Measurements from ENCODE around the gene BCAR3. TPM values are rescaled to one million over a fixed set of nuclear protein-coding genes. Genes with fewer than 3 reads are reported as not detected.

Gene BCAR3
- total and polyA plus RNA-seq, 2 of the 4 experiments (the other 2 are of a cell fraction): 41.4 to 46.4 TPM

GRCh38 chr1:93667642-93668041 lies 14.0 kb downstream of the BCAR3 start:
- no peak for ATAC-seq (ENCODE audit: low read depth)
- POLR2A ChIA-PET (ENCODE audit: unreplicated experiment): no interaction called here

More at GRCh38 chr1:93667642-93668041, 14.0 kb downstream of the BCAR3 start:
- Histone ChIP-seq H3K4me2 (ENCODE audit: low read depth, low read length) (no peak overlapping the region), H3K18ac (ENCODE audit: low read depth, low read length) (0 out of 2 replicates have a peak overlapping the region, but pooled peaks have one; percentile 44), H3K9me1 (ENCODE audit: insufficient read depth, low read length) (peaks cover 52% of the 10 kb centered on the region), H3K27ac (ENCODE audit: insufficient read depth, low read length) (peak overlapping the region; percentile 37; the same call in 1 of the 2 replicates), H2BK20ac (ENCODE audit: low read depth, low read length) (0 out of 2 replicates have a peak overlapping the region, but pooled peaks have one; percentile 38), H2AK5ac (ENCODE audit: low read depth, low read length) (peak overlapping the region; percentile 71; the same call in 1 of the 2 replicates), H2BK120ac (ENCODE audit: low read depth, low read length) (no peak overlapping the region), H4K20me1 (ENCODE audit: insufficient read depth, low read length) (peaks cover 84% of the 10 kb centered on the region), H3K23ac (ENCODE audit: low read depth, low read length) (peak overlapping the region; percentile 64; the same call in 1 of the 2 replicates), H3K36me3 (ENCODE audit: control insufficient read depth, insufficient read depth, low read length) (peaks cover 26% of the 10 kb centered on the region), H4K5ac (ENCODE audit: low read depth, low read length) (peak overlapping the region; percentile 43; the same call in 1 of the 2 replicates), H3K14ac (replicated peaks; ENCODE audit: low read depth, low read length) (0 out of 2 replicates have a peak overlapping the region, but pooled peaks have one; percentile 46), H2BK15ac (ENCODE audit: low read depth, low read length) (no peak overlapping the region; the same call in 2 of the 3 replicates), H2BK5ac (ENCODE audit: low read depth, low read length, poor library complexity, severe bottlenecking) (no peak overlapping the region), H3K4me3 (ENCODE audit: insufficient read depth, low read depth, low read length) (no peak overlapping the region), H2AFZ (replicated peaks; ENCODE audit: low read length, poor library complexity) (no peak overlapping the region), H2AK9ac (replicated peaks; ENCODE audit: low read depth, low read length, poor library complexity) (no peak overlapping the region), H3K9me3 (ENCODE audit: control insufficient read depth, insufficient read depth, low read length) (no peaks in the 10 kb centered on the region), H3K9ac (ENCODE audit: low read depth, low read length) (no peak overlapping the region), H3K79me1 (ENCODE audit: low read depth in 1 of 2, low read length in 2 of 2) (peaks cover 35 to 85% of the 10 kb centered on the region in 2 experiments), H4K8ac (ENCODE audit: low read depth in 2 of 2, low read length in 2 of 2) (no peak overlapping the region), H4K91ac (ENCODE audit: insufficient read depth, low read depth, low read length) (no peak overlapping the region), H3K4me1 (ENCODE audit: control insufficient read depth, insufficient read depth, low read length) (peaks cover 56% of the 10 kb centered on the region), H3K56ac (ENCODE audit: extremely low read depth, insufficient read depth, low read length) (no peak overlapping the region), H3K27me3 (ENCODE audit: control insufficient read depth, insufficient read depth, low read length) (no peaks in the 10 kb centered on the region), H3K4ac (ENCODE audit: low read depth, low read length) (peak overlapping the region; percentile 63)
- DNase-seq: no peak
- in situ Hi-C loops (cut with MboI; ENCODE audit: low sequenced_read_pairs): no loop called here
- TF ChIP-seq RAD21 (IDR thresholded peaks at IDR 0.05; ENCODE audit: low read length): no peak
- TF ChIP-seq, protein P1, sequence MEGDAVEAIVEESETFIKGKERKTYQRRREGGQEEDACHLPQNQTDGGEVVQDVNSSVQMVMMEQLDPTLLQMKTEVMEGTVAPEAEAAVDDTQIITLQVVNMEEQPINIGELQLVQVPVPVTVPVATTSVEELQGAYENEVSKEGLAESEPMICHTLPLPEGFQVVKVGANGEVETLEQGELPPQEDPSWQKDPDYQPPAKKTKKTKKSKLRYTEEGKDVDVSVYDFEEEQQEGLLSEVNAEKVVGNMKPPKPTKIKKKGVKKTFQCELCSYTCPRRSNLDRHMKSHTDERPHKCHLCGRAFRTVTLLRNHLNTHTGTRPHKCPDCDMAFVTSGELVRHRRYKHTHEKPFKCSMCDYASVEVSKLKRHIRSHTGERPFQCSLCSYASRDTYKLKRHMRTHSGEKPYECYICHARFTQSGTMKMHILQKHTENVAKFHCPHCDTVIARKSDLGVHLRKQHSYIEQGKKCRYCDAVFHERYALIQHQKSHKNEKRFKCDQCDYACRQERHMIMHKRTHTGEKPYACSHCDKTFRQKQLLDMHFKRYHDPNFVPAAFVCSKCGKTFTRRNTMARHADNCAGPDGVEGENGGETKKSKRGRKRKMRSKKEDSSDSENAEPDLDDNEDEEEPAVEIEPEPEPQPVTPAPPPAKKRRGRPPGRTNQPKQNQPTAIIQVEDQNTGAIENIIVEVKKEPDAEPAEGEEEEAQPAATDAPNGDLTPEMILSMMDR (conservative IDR thresholded peaks at IDR 0.05; ENCODE audit: low read depth, low read length): no peak
- TF ChIP-seq CHD1 (IDR thresholded peaks at IDR 0.05; ENCODE audit: low read depth, low read length): no peak
- no peak for TF ChIP-seq POLR2A (IDR thresholded peaks at IDR 0.05; ENCODE audit: low read depth, low read length)
- TF ChIP-seq NFE2L2 (IDR thresholded peaks at IDR 0.05; ENCODE audit: low read depth, low read length): no peak
- TF ChIP-seq MXI1 (IDR thresholded peaks at IDR 0.05; ENCODE audit: borderline replicate concordance, low read depth, low read length): no peak
- TF ChIP-seq BHLHE40 (IDR thresholded peaks at IDR 0.05; ENCODE audit: low read depth, low read length): no peak
- no peak for TF ChIP-seq CEBPB (IDR thresholded peaks at IDR 0.05; ENCODE audit: low read depth, low read length)
- no TSS peak for BruUV-seq (replicated peaks)
- intact Hi-C loops (cut with micrococcal nuclease): no loop called here
- WGBS, 2 experiments (ENCODE audit: extremely low coverage in 2 of 2, insufficient read length in 1 of 2): no CpG with 5 or more reads among the region's 4 CpGs
- CTCF ChIA-PET: interaction anchor here (1.7 kb wide), 1 partner anchor 146 kb away, joined by 5 read pairs; no protein-coding TSS in a partner anchor
- dilution Hi-C loops (cut with HindIII; ENCODE audit: low sequenced_read_pairs, unreplicated experiment): no loop called here

Data from IMR-90 (cell line).